B cell (primary cell): ENCODE measurements around the gene NUP62. TPM values are rescaled to one million over a fixed set of nuclear protein-coding genes. Genes with fewer than 3 reads are reported as not detected.

Experiments used
- ATAC-seq: fragments of 200-7000 bp; cut with Tn5 transposase; one replicate; pipeline ENCODE4 v1.10.0; 2021; ENCODE audit warnings: low read depth, mild to moderate bottlenecking, moderate number of reproducible peaks, moderate library complexity
- CTCF ChIA-PET: fragments of 350-600 bp; sonication (Branson Sonifier 250); formaldehyde crosslinking; loops from one replicate; lab custom pipeline; 2021; ENCODE audit warnings: antibody characterized with exemption, inconsistent platforms; lab: Charles Lee
- POLR2A ChIA-PET: fragments of 350-600 bp; sonication (Branson Sonifier 250); formaldehyde crosslinking; loops from one replicate; lab custom pipeline; 2021; ENCODE audit warnings: antibody characterized with exemption; lab: Charles Lee
- DNase-seq: peaks from one replicate; pipeline ENCODE4 v3.0.0; 2013
- H2AFZ ChIP-seq: 2 replicates; pipeline ENCODE4 v1.6.1; 2012; ENCODE audit warnings: mild to moderate bottlenecking, low read depth, low read length; ENCODE audit not compliant: insufficient read depth, poor library complexity, severe bottlenecking
- H3K27ac ChIP-seq, 2 donors: 1 replicate in 1 of 2; 2 replicates in 1 of 2; pipeline ENCODE4 v1.5.1; 2012 to 2013; ENCODE audit warnings: low read length in 2 of 2, mild to moderate bottlenecking in 2 of 2, moderate library complexity in 1 of 2
- H3K27me3 ChIP-seq, 4 experiments: fragments of 200-600 bp in 1 of 4; sonication (generic) in 1 of 4; replicated peaks in 1 of 4; 1 replicate in 2 of 4; 2 replicates in 2 of 4; pipeline versions ENCODE4 v1.6.1 to v1.7.0; 2013 to 2016; ENCODE audit warnings: low read length in 3 of 4, mild to moderate bottlenecking in 2 of 4, mixed read lengths in 1 of 4, moderate library complexity in 1 of 4; ENCODE audit not compliant: insufficient read depth in 4 of 4, control insufficient read depth in 3 of 4; ENCODE audit errors: control extremely low read depth in 1 of 4
- H3K36me3 ChIP-seq, 2 experiments: replicated peaks in 1 of 2; 1 replicate in 1 of 2; 2 replicates in 1 of 2; pipeline versions ENCODE4 v1.6.1 to v1.7.1; 2013; ENCODE audit warnings: low read length in 1 of 2; ENCODE audit not compliant: insufficient read depth in 2 of 2, control insufficient read depth in 1 of 2; ENCODE audit errors: control extremely low read depth in 1 of 2, extremely low read depth in 1 of 2
- H3K4me1 ChIP-seq, 2 donors: fragments of 200-600 bp in 1 of 2; sonication (generic) in 1 of 2; 1 replicate in 1 of 2; 2 replicates in 1 of 2; pipeline versions ENCODE4 v1.5.1 to v1.6.1; 2013 to 2017; ENCODE audit warnings: low read length in 2 of 2; ENCODE audit not compliant: control insufficient read depth in 2 of 2, insufficient read depth in 2 of 2
- H3K4me2 ChIP-seq: replicated peaks from 2 replicates; pipeline ENCODE3; 2012; ENCODE audit warnings: mild to moderate bottlenecking, low read depth, low read length; ENCODE audit not compliant: poor library complexity, severe bottlenecking
- H3K4me3 ChIP-seq, 5 experiments: fragments of 200-600 bp in 1 of 5; sonication (generic) in 1 of 5; 1 replicate in 3 of 5; 2 replicates in 2 of 5; pipeline versions ENCODE4 v1.5.1 to v1.7.0; 2011 to 2016; ENCODE audit warnings: low read length in 4 of 5, mild to moderate bottlenecking in 4 of 5, low read depth in 2 of 5, control low read depth in 1 of 5, moderate library complexity in 1 of 5; ENCODE audit not compliant: insufficient read depth in 1 of 5; ENCODE audit errors: control extremely low read depth in 1 of 5, extremely low read depth in 1 of 5
- H3K79me2 ChIP-seq: fragments of 200-600 bp; sonication (generic); one replicate; pipeline ENCODE4 v1.6.0; 2016; ENCODE audit warnings: low read length; ENCODE audit not compliant: control insufficient read depth, insufficient read depth
- H3K9ac ChIP-seq: fragments of 200-600 bp; sonication (generic); 2 replicates; pipeline ENCODE4 v1.6.1; 2017; ENCODE audit warnings: mild to moderate bottlenecking, low read length, moderate library complexity
- H3K9me3 ChIP-seq, 3 donors: one replicate each; pipeline versions ENCODE4 v1.6.1 to v1.7.1; 2013; ENCODE audit warnings: low read length in 2 of 3; ENCODE audit not compliant: control insufficient read depth in 2 of 3, insufficient read depth in 1 of 3; ENCODE audit errors: control extremely low read depth in 1 of 3
- H4K20me1 ChIP-seq: 2 replicates; pipeline ENCODE4 v1.6.0; 2012; ENCODE audit warnings: mild to moderate bottlenecking, low read length; ENCODE audit not compliant: insufficient read depth, control insufficient read depth, poor library complexity, severe bottlenecking
- H3K27ac Mint-ChIP-seq: one replicate; pipeline ENCODE4 v1.8.0; 2021; ENCODE audit warnings: mixed read lengths
- H3K27me3 Mint-ChIP-seq: one replicate; pipeline ENCODE4 v1.8.0; 2021; ENCODE audit warnings: mixed read lengths
- H3K4me1 Mint-ChIP-seq: one replicate; pipeline ENCODE4 v1.8.0; 2021; ENCODE audit warnings: mixed read lengths
- H3K4me3 Mint-ChIP-seq: one replicate; pipeline ENCODE4 v1.8.0; 2021; ENCODE audit warnings: mixed read lengths
- H3K9me3 Mint-ChIP-seq: one replicate; pipeline ENCODE4 v1.8.0; 2022; ENCODE audit warnings: mixed read lengths; ENCODE audit not compliant: insufficient read depth
- EZH2 ChIP-seq: IDR thresholded peaks from 2 replicates; pipeline ENCODE4 v1.6.1; 2012; ENCODE audit warnings: borderline replicate concordance, low read depth, mild to moderate bottlenecking, moderate library complexity, low read length; ENCODE audit not compliant: insufficient read depth, poor library complexity, severe bottlenecking
- WGBS: methylation state at CpG from one replicate; pipeline ENCODE4 v1.1.5; 2013; ENCODE audit warnings: missing lambda C conversion rate; ENCODE audit not compliant: insufficient coverage; 5-methylcytosine and 5-hydroxymethylcytosine counted together
- intact Hi-C: fragments of 100-400 bp; cut with micrococcal nuclease; formaldehyde crosslinking; loops from one replicate; pipeline ENCODE4 v1.10.0; 2022
- polyA plus RNA-seq: library from polyadenylated mRNA; depleted of rRNA; stranded (reverse); fragments of >200 nt; gene quantifications from 2 replicates; pipeline ENCODE4 v1.2.3, GENCODE V29; 2012
- total RNA-seq, 2 donors: library from RNA; stranded (reverse); fragments of 120-200 nt in 1 of 2; gene quantifications; 1 replicate in 1 of 2; 2 replicates in 1 of 2; pipeline versions ENCODE4 v1.2.3 to v1.2.4, GENCODE V29; 2013 to 2022
- TF ChIP-seq, protein P1 (sequence below): fragments of 200-600 bp; IDR thresholded peaks from one replicate; pipeline ENCODE4 v1.8.0; 2022; ENCODE audit warnings: antibody characterized with exemption, mild to moderate bottlenecking

NUP62 gene
- total and polyA plus RNA-seq, 2 donors (not counting 1 experiment from before 2014, with no cell fraction given) = 25.2 to 75.7 TPM

DNA sequence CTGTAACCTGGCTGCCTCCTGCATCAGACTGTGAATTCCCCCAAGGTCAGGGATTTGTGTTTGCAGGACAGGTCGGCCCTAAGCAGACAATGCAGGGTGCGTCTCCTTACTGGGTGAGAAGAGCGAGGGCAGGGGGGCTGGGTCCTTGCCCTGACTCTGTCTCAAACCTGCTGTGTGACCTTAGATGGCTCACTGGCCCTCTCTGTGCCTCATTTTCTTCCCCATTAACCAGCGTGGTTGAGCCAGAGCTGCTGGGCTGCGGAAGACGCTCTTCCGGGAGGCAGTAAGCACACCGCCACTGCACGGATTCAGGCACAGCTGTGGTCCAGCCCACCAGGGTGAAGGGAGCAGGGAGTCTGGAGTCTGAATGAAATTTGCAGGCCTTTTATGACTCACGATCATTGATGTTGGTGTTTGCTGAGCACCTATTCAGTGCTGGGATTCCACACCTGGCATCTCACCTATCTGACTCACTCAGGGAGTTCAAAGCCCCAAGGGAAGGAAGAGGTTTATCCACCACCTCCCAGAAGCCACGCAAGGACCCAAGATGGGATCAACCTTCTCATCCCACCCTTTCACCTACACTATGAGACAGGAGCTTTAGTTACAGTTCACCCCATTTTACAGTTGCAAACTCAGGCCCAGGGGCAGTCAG is 54.7 kb downstream of the NUP62 start:
- H3K4me3 ChIP-seq = no peak overlapping the region
- peaks cover 22 to 32% of the 10 kb centered on the region in 2 donors for H3K4me1 ChIP-seq
- peak overlapping the region; percentile 46 for H3K27ac Mint-ChIP-seq
- no peaks in the 10 kb centered on the region for H3K9me3 Mint-ChIP-seq
- H3K4me2 ChIP-seq = no peak overlapping the region
- no peak overlapping the region for H3K9ac ChIP-seq
- H3K4me3 Mint-ChIP-seq = no peak overlapping the region
- no peak overlapping the region for H2AFZ ChIP-seq
- H3K9me3 ChIP-seq = no peaks in the 10 kb centered on the region
- ChIA-PET POLR2A (interaction anchor here (1.7 kb wide), 1 partner anchor 55 kb away, joined by 4 read pairs; no protein-coding TSS in a partner anchor), CTCF (no interaction called here)
- H3K4me1 Mint-ChIP-seq = peaks cover 31% of the 10 kb centered on the region
- WGBS = over 99% methylated on average over 8 of the region's 11 CpGs
- no peak overlapping the region for H3K27ac ChIP-seq
- no peaks in the 10 kb centered on the region for H3K27me3 ChIP-seq
- H4K20me1 ChIP-seq = peaks cover 17% of the 10 kb centered on the region
- no peak for TF ChIP-seq EZH2
- TF ChIP-seq, protein P1, sequence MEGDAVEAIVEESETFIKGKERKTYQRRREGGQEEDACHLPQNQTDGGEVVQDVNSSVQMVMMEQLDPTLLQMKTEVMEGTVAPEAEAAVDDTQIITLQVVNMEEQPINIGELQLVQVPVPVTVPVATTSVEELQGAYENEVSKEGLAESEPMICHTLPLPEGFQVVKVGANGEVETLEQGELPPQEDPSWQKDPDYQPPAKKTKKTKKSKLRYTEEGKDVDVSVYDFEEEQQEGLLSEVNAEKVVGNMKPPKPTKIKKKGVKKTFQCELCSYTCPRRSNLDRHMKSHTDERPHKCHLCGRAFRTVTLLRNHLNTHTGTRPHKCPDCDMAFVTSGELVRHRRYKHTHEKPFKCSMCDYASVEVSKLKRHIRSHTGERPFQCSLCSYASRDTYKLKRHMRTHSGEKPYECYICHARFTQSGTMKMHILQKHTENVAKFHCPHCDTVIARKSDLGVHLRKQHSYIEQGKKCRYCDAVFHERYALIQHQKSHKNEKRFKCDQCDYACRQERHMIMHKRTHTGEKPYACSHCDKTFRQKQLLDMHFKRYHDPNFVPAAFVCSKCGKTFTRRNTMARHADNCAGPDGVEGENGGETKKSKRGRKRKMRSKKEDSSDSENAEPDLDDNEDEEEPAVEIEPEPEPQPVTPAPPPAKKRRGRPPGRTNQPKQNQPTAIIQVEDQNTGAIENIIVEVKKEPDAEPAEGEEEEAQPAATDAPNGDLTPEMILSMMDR = no peak
- no peaks in the 10 kb centered on the region for H3K27me3 Mint-ChIP-seq
- no peak for ATAC-seq
- H3K36me3 ChIP-seq = peaks cover 0 to 13% of the 10 kb centered on the region in 2 experiments
- peaks cover 36% of the 10 kb centered on the region for H3K79me2 ChIP-seq
- intact Hi-C loops = no loop called here
- no peak for DNase-seq

DNA sequence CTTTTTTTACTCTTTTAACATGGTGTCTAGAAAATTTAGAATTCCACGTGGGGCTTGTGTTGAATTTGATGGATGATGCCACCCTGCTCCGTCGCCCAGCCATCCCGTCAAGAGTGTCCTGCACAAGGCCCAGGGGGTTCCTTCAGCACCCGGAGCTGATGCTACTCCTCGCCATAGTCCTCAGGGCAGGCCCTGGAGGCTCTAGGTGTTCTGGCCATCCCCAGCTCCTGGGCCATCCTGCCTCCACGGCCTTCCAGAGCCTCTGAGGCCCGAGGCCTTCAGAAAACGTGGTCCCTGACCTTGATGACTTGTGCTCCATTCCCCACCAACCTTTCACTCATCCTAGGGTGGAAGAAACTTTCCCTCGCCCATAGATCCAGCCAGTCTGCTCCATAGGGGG is 55.5 kb downstream of the NUP62 start:
- CTCF ChIA-PET = no interaction called here
- H3K27ac Mint-ChIP-seq = no peak overlapping the region
- intact Hi-C loops = no loop called here

More for the DNA sequence above, 55.5 kb downstream of the NUP62 start:
- peaks cover 0 to 4% (median 0%) of the 10 kb centered on the region in 3 donors for H3K9me3 ChIP-seq
- H3K27me3 ChIP-seq = no peaks in the 10 kb centered on the region
- TF ChIP-seq, protein P1 = no peak
- no peak for TF ChIP-seq EZH2
- ATAC-seq (no peak), DNase-seq (no peak)
- H3K4me3 ChIP-seq = no peak overlapping the region
- peaks cover 0 to 5% of the 10 kb centered on the region in 2 experiments for H3K36me3 ChIP-seq
- no peak overlapping the region for H2AFZ ChIP-seq
- POLR2A ChIA-PET = no interaction called here
- no peaks in the 10 kb centered on the region for H3K9me3 Mint-ChIP-seq
- no peak overlapping the region for H3K27ac ChIP-seq
- peaks cover 32% of the 10 kb centered on the region for H3K79me2 ChIP-seq
- 95% methylated on average over 10 of the region's 10 CpGs for WGBS
- H3K9ac ChIP-seq = no peak overlapping the region
- no peaks in the 10 kb centered on the region for H3K27me3 Mint-ChIP-seq
- H3K4me3 Mint-ChIP-seq = no peak overlapping the region
- H4K20me1 ChIP-seq = peaks cover 9% of the 10 kb centered on the region
- no peak overlapping the region for H3K4me2 ChIP-seq
- H3K4me1 ChIP-seq = peaks cover 26 to 33% of the 10 kb centered on the region in 2 donors
- H3K4me1 Mint-ChIP-seq = peaks cover 29% of the 10 kb centered on the region
